ENCODE data around the gene WDR33. TPM values are rescaled to one million over a fixed set of nuclear protein-coding genes. Genes with fewer than 3 reads are reported as not detected.
"Not testable (repeated sequence)": the region's sequence is repeated elsewhere in the genome, so short reads cannot be mapped to it uniquely, and the experiment has no call there.

The WDR33 gene
- total and polyA plus RNA-seq, 4 donors, result 8.2 to 37.5 (median 22.4) TPM

DNA sequence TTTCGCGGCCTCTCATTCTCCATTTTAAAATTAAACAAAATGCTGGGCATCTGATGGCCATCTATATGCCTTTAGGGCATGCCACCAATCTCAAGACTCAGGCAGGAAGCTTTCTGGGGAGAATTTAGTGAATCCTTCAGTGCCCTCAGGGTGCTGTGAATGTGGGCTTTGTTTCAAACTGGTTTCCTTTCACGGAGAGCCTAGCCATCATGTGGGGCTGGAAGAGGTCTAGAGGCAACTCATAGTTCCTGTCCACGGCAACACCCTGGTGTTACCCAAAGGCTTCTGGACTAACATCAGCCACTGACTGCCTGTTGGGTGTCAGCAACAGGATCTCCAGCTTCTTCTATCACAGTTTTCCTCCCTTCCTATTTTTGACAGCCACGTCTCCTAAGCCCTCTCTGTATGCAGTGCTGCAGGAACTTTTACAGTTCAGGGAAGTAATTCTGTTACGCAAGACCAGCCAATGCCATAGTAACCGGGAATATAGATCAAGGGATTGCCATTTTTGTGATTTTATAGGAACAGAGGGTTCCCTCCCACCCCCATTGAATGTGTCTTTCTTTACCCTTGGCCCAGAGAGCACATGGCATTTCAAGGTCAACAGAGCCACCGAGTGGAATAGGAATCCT, 7.9 kb upstream of the WDR33 start:
- H3K36me3 ChIP-seq (ENCODE audit: control insufficient read depth in 4 of 4, insufficient read depth in 3 of 4, low read depth in 1 of 4, low read length in 3 of 4), result no peaks in the 10 kb centered on the region
- H3K4me3 ChIP-seq (ENCODE audit: low read depth in 1 of 3, low read length in 3 of 3), result peak overlapping the region in 1 of 3 donors; percentile 2
- no peak overlapping the region for H3K27ac ChIP-seq (ENCODE audit: low read depth in 1 of 2, low read length in 2 of 2)
- DNase-seq (ENCODE audit: low spot score), result no peak
- H3K27me3 ChIP-seq (ENCODE audit: control insufficient read depth in 4 of 4, insufficient read depth in 4 of 4, low read length in 3 of 4), result no peaks in the 10 kb centered on the region
- TF ChIP-seq NR2F2 (IDR thresholded peaks at IDR 0.05) (no peak), RAD21 (IDR thresholded peaks at IDR 0.05) (no peak), GABPA (IDR thresholded peaks at IDR 0.05 in 1 of 2, conservative IDR thresholded peaks at IDR 0.05 in 1 of 2) (no peak), HNF4A (conservative IDR thresholded peaks at IDR 0.05) (no peak), JUND (IDR thresholded peaks at IDR 0.05) (no peak), TAF1 (conservative IDR thresholded peaks at IDR 0.05) (no peak), FOXA1 (IDR thresholded peaks at IDR 0.05) (no peak), SP1 (IDR thresholded peaks at IDR 0.05) (no peak), RXRA (IDR thresholded peaks at IDR 0.05) (no peak), EGR1 (IDR thresholded peaks at IDR 0.05; ENCODE audit: low read depth in 2 of 2) (no peak), FOXA2 (IDR thresholded peaks at IDR 0.05) (no peak), YY1 (IDR thresholded peaks at IDR 0.05) (no peak), HNF4G (IDR thresholded peaks at IDR 0.05) (no peak)
- TF ChIP-seq, protein P1, sequence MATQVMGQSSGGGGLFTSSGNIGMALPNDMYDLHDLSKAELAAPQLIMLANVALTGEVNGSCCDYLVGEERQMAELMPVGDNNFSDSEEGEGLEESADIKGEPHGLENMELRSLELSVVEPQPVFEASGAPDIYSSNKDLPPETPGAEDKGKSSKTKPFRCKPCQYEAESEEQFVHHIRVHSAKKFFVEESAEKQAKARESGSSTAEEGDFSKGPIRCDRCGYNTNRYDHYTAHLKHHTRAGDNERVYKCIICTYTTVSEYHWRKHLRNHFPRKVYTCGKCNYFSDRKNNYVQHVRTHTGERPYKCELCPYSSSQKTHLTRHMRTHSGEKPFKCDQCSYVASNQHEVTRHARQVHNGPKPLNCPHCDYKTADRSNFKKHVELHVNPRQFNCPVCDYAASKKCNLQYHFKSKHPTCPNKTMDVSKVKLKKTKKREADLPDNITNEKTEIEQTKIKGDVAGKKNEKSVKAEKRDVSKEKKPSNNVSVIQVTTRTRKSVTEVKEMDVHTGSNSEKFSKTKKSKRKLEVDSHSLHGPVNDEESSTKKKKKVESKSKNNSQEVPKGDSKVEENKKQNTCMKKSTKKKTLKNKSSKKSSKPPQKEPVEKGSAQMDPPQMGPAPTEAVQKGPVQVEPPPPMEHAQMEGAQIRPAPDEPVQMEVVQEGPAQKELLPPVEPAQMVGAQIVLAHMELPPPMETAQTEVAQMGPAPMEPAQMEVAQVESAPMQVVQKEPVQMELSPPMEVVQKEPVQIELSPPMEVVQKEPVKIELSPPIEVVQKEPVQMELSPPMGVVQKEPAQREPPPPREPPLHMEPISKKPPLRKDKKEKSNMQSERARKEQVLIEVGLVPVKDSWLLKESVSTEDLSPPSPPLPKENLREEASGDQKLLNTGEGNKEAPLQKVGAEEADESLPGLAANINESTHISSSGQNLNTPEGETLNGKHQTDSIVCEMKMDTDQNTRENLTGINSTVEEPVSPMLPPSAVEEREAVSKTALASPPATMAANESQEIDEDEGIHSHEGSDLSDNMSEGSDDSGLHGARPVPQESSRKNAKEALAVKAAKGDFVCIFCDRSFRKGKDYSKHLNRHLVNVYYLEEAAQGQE (IDR thresholded peaks at IDR 0.05), result no peak
- TF ChIP-seq, protein P2, sequence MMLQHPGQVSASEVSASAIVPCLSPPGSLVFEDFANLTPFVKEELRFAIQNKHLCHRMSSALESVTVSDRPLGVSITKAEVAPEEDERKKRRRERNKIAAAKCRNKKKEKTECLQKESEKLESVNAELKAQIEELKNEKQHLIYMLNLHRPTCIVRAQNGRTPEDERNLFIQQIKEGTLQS (IDR thresholded peaks at IDR 0.05), result no peak
- TF ChIP-seq, protein P3, sequence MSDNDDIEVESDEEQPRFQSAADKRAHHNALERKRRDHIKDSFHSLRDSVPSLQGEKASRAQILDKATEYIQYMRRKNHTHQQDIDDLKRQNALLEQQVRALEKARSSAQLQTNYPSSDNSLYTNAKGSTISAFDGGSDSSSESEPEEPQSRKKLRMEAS (IDR thresholded peaks at IDR 0.05), result no peak
- no peak overlapping the region for H3K9ac ChIP-seq (ENCODE audit: low read depth in 1 of 2, low read length in 2 of 2)
- peaks cover 6 to 21% (median 15%) of the 10 kb centered on the region in 4 donors for H3K9me3 ChIP-seq (ENCODE audit: control insufficient read depth in 4 of 4, low read length in 3 of 4)
- peaks cover 0 to 7% (median 3%) of the 10 kb centered on the region in 4 donors for H3K4me1 ChIP-seq (ENCODE audit: control insufficient read depth in 4 of 4, insufficient read depth in 4 of 4, low read length in 3 of 4)
- 76% methylated on average over 8 of the region's 8 CpGs for WGBS

DNA sequence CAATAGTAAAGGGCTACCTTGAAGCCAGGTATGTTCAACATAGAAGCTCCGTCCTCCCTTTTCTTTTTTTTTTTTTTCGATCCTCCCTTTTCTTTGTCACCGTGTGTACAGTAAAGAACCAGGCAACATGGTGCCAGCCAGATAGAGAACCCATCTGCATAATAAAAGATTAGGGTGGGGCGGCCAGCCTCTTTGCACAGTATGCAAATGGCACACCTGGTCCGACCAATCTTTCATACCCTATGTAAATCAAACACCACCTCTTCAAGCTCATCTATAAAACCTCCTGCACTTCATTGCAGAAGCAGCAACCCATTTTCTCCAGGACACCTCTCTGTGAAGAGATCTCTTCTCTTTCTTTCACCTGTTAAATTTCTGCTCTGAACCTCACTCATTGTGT, 7.3 kb upstream of the WDR33 start:
- Histone ChIP-seq H3K27ac (ENCODE audit: low read depth in 1 of 2, low read length in 2 of 2) (no peak overlapping the region), H3K36me3 (ENCODE audit: control insufficient read depth in 4 of 4, insufficient read depth in 3 of 4, low read depth in 1 of 4, low read length in 3 of 4) (no peaks in the 10 kb centered on the region), H3K4me3 (ENCODE audit: low read depth in 1 of 3, low read length in 3 of 3) (no peak overlapping the region), H3K9ac (ENCODE audit: low read depth in 1 of 2, low read length in 2 of 2) (no peak overlapping the region), H3K4me1 (ENCODE audit: control insufficient read depth in 4 of 4, insufficient read depth in 4 of 4, low read length in 3 of 4) (peaks cover 0 to 7% (median 3%) of the 10 kb centered on the region in 4 donors), H3K9me3 (ENCODE audit: control insufficient read depth in 4 of 4, low read length in 3 of 4) (peaks cover 6 to 21% (median 15%) of the 10 kb centered on the region in 4 donors), H3K27me3 (ENCODE audit: control insufficient read depth in 4 of 4, insufficient read depth in 4 of 4, low read length in 3 of 4) (no peaks in the 10 kb centered on the region)
- no peak for TF ChIP-seq HNF4A (conservative IDR thresholded peaks at IDR 0.05)
- WGBS, result 75% methylated on average over 5 of the region's 5 CpGs
- DNase-seq (ENCODE audit: low spot score), result no peak

DNA sequence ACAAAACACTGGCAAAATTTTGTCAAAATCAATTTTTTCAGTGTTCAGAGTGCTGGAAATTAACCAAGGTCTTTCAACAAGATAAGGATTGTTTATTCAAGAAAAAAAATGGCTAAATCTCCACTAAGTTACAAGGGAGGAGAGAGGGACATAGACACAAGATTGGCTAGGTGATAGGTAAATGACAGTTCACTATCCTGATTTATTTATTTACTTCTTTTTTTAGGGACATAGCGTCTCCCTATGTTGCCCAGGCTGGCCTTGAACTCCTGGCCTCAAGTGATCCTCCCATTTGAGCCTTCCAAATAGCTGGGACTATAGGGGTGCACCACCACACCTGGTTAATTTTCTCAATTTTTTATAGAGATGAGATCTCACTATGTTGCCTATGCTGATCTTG, 3.7 kb upstream of the WDR33 start:
- DNase-seq (ENCODE audit: low spot score), result no peak
- H3K9me3 ChIP-seq (ENCODE audit: control insufficient read depth in 4 of 4, low read length in 3 of 4), result peaks cover 0 to 5% (median 1%) of the 10 kb centered on the region in 4 donors
- H3K9ac ChIP-seq (ENCODE audit: low read depth in 1 of 2, low read length in 2 of 2), result no peak overlapping the region
- 39% methylated on average over 1 of the region's 1 CpG for WGBS
- H3K27ac ChIP-seq (ENCODE audit: low read depth in 1 of 2, low read length in 2 of 2), result no peak overlapping the region
- no peaks in the 10 kb centered on the region for H3K27me3 ChIP-seq (ENCODE audit: control insufficient read depth in 4 of 4, insufficient read depth in 4 of 4, low read length in 3 of 4)
- peaks cover 0 to 18% (median 6%) of the 10 kb centered on the region in 4 donors for H3K4me1 ChIP-seq (ENCODE audit: control insufficient read depth in 4 of 4, insufficient read depth in 4 of 4, low read length in 3 of 4)
- H3K36me3 ChIP-seq (ENCODE audit: control insufficient read depth in 4 of 4, insufficient read depth in 3 of 4, low read depth in 1 of 4, low read length in 3 of 4), result no peaks in the 10 kb centered on the region
- no peak overlapping the region for H3K4me3 ChIP-seq (ENCODE audit: low read depth in 1 of 3, low read length in 3 of 3)
- TF ChIP-seq HNF4G (IDR thresholded peaks at IDR 0.05) (no peak), JUND (IDR thresholded peaks at IDR 0.05) (no peak), YY1 (IDR thresholded peaks at IDR 0.05) (peak; percentile 28), HNF4A (conservative IDR thresholded peaks at IDR 0.05) (peak in 1 of 2 donors; percentile 26), RAD21 (IDR thresholded peaks at IDR 0.05) (peak in 1 of 2 donors; percentile 6), RXRA (IDR thresholded peaks at IDR 0.05) (peak; percentile 48 to 84), SP1 (IDR thresholded peaks at IDR 0.05) (peak; percentile 60)
- TF ChIP-seq, protein P1 (IDR thresholded peaks at IDR 0.05), result no peak

DNA sequence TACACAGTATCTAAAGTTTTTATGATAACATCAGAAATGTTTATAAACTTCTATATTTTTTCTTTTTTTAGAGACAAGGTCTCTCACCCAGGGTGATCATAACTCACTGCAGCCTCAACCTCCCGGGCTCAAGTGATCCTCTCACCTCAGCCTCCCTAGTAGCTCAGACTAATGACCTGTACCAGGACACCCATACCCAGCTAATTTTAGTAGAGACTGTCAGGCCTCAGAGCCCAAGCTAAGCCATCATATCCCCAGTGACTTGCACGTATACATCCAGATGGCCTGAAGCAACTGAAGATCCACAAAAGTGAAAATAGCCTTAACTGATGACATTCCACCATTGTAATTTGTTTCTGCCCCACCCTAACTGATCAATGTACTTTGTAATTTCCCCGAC, 1.5 kb upstream of the WDR33 start:
- H3K9me3 ChIP-seq (ENCODE audit: control insufficient read depth in 4 of 4, low read length in 3 of 4); DNase-seq (ENCODE audit: low spot score); H3K9ac ChIP-seq (ENCODE audit: low read depth in 1 of 2, low read length in 2 of 2); H3K36me3 ChIP-seq (ENCODE audit: control insufficient read depth in 4 of 4, insufficient read depth in 3 of 4, low read depth in 1 of 4, low read length in 3 of 4); H3K4me3 ChIP-seq (ENCODE audit: low read depth in 1 of 3, low read length in 3 of 3); H3K27ac ChIP-seq (ENCODE audit: low read depth in 1 of 2, low read length in 2 of 2); H3K27me3 ChIP-seq (ENCODE audit: control insufficient read depth in 4 of 4, insufficient read depth in 4 of 4, low read length in 3 of 4): not testable (repeated sequence)
- H3K4me1 ChIP-seq (ENCODE audit: control insufficient read depth in 4 of 4, insufficient read depth in 4 of 4, low read length in 3 of 4), result peaks cover 2 to 26% (median 13%) of the 10 kb centered on the region in 4 donors
- WGBS, result 97% methylated on average over 3 of the region's 3 CpGs

All from liver (tissue), 9 donors.